HepG2 (cell line): ENCODE measurements around the gene TNRC18. TPM values are rescaled to one million over a fixed set of nuclear protein-coding genes. Genes with fewer than 3 reads are reported as not detected.

Experiments used
- ATAC-seq: fragments of 200-7000 bp; cut with Tn5 transposase; 3 replicates; pipeline ENCODE4 v1.9.1; 2020; ENCODE audit warnings: mild to moderate bottlenecking, moderate library complexity
- BruUV-seq: library from RNA; stranded (reverse); fragments of 400-500 nt; replicated peaks from 2 replicates; lab custom pipeline; 2021; lab: Mats Ljungman, UMichigan
- CTCF ChIA-PET: fragments of 300-600 bp; formaldehyde crosslinking; extraction: SDS; loops from one replicate; lab custom pipeline; 2021; ENCODE audit warnings: low total read pairs, inconsistent platforms, low intra/inter-chr PET ratio; lab: Yijun Ruan, JAX
- POLR2A ChIA-PET: fragments of 350-600 bp; sonication (Branson Sonifier 250); formaldehyde crosslinking; loops from one replicate; lab custom pipeline; 2020; ENCODE audit warnings: antibody characterized with exemption, inconsistent platforms; lab: Yijun Ruan, JAX
- DNase-seq: peaks from one replicate; pipeline ENCODE4 v3.0.0-alpha.2; 2015; ENCODE audit warnings: low spot score
- FAIRE-seq: peaks from 3 replicates; lab custom pipeline; 2011; peaks lifted over from hg19 to GRCh38; lab: Jason Lieb, UNC
- H2AFZ ChIP-seq: one replicate; pipeline ENCODE4 v1.6.1; 2011; ENCODE audit warnings: low read length, inconsistent platforms
- H3K27ac ChIP-seq: fragments of 300-600 bp; 3 replicates; pipeline ENCODE4 v1.8.0; 2011; ENCODE audit warnings: mixed run types, mild to moderate bottlenecking, mixed read lengths, low read length, inconsistent platforms; ENCODE audit not compliant: insufficient read depth; ENCODE audit errors: extremely low read length
- H3K27me3 ChIP-seq, 2 experiments: fragments of 200-600 bp in 1 of 2; 2 replicates in 1 of 2; 3 replicates in 1 of 2; pipeline versions ENCODE4 v1.6.0 to v1.8.0; 2011; ENCODE audit warnings: low read length in 2 of 2, mild to moderate bottlenecking in 2 of 2, moderate library complexity in 2 of 2, inconsistent platforms in 1 of 2; ENCODE audit not compliant: insufficient read depth in 2 of 2, control insufficient read depth in 1 of 2
- H3K36me3 ChIP-seq, 2 experiments: fragments of 200-600 bp in 1 of 2; replicated peaks in 1 of 2; 2 replicates in 1 of 2; 3 replicates in 1 of 2; pipeline versions ENCODE4 v1.5.1 to v1.8.0; 2011; ENCODE audit warnings: low read length in 2 of 2, inconsistent platforms in 1 of 2; ENCODE audit not compliant: insufficient read depth in 2 of 2, control insufficient read depth in 1 of 2
- H3K4me1 ChIP-seq: 2 replicates; pipeline ENCODE4 v1.5.1; 2012; ENCODE audit warnings: low read length, inconsistent platforms; ENCODE audit not compliant: insufficient read depth
- H3K4me2 ChIP-seq: 2 replicates; pipeline ENCODE4 v1.6.0; 2011; ENCODE audit warnings: low read depth, low read length, inconsistent platforms
- H3K4me3 ChIP-seq, 3 experiments: fragments of 200-600 bp in 1 of 3; sonication (generic), shearing (Covaris generic) in 1 of 3; replicated peaks in 1 of 3; 2 replicates each; pipeline ENCODE4 v1.5.1; 2011 to 2016; ENCODE audit warnings: low read length in 3 of 3, inconsistent platforms in 2 of 3, low read depth in 2 of 3, mild to moderate bottlenecking in 2 of 3, control low read depth in 1 of 3, mixed read lengths in 1 of 3; ENCODE audit not compliant: insufficient read depth in 1 of 3
- H3K79me2 ChIP-seq: one replicate; pipeline ENCODE4 v1.6.1; 2011; ENCODE audit warnings: low read length, inconsistent platforms; ENCODE audit not compliant: insufficient read depth
- H3K9ac ChIP-seq: 2 replicates; pipeline ENCODE4 v1.6.0; 2011; ENCODE audit warnings: mild to moderate bottlenecking, low read depth, low read length, inconsistent platforms; ENCODE audit not compliant: insufficient read depth
- H3K9me3 ChIP-seq: 2 replicates; pipeline ENCODE4 v1.5.1; 2012; ENCODE audit warnings: mild to moderate bottlenecking, low read length
- H4K20me1 ChIP-seq: 2 replicates; pipeline ENCODE4 v1.6.0; 2011; ENCODE audit warnings: inconsistent platforms, mild to moderate bottlenecking, low read length, moderate library complexity; ENCODE audit not compliant: insufficient read depth
- AGO2 ChIP-seq: fragments of 200-400 bp; formaldehyde crosslinking; optimal IDR thresholded peaks from 2 replicates; pipeline ENCODE3; 2017; ENCODE audit warnings: mild to moderate bottlenecking, low read depth, low read length, moderate library complexity
- ATF7-NPFF ChIP-seq: sonication (generic); formaldehyde crosslinking; IDR thresholded peaks from 2 replicates; pipeline ENCODE4 v1.8.1; 2023; ENCODE audit warnings: mild to moderate bottlenecking, low read depth, missing genetic modification reagents, moderate library complexity
- CBFB ChIP-seq: sonication (generic); formaldehyde crosslinking; IDR thresholded peaks from 2 replicates; pipeline ENCODE4 v1.4.0; 2020; ENCODE audit warnings: missing genetic modification reagents
- FOXK2 ChIP-seq: fragments of 450-650 bp; IDR thresholded peaks from 2 replicates; pipeline ENCODE4 v1.6.1; 2016
- GTF2F1 ChIP-seq: fragments of 150-350 bp; IDR thresholded peaks from 2 replicates; pipeline ENCODE4 v1.6.1; 2014; ENCODE audit warnings: low read length
- MIXL1 ChIP-seq: IDR thresholded peaks from 2 replicates; pipeline ENCODE4 v1.6.1; 2016
- RBFOX2 ChIP-seq: fragments of 200-400 bp; formaldehyde crosslinking; IDR thresholded peaks from 2 replicates; pipeline ENCODE4 v1.6.1; 2017; ENCODE audit warnings: low read depth, mild to moderate bottlenecking, low read length
- RBM22 ChIP-seq: fragments of 200-400 bp; formaldehyde crosslinking; optimal IDR thresholded peaks from 2 replicates; pipeline ENCODE3; 2017; ENCODE audit warnings: mild to moderate bottlenecking, low read length, moderate library complexity
- ZNF24 ChIP-seq: fragments of 450-650 bp; IDR thresholded peaks from 2 replicates; pipeline ENCODE4 v1.6.1; 2017; ENCODE audit warnings: antibody characterized with exemption, mild to moderate bottlenecking
- ZNF646 ChIP-seq: sonication (generic); formaldehyde crosslinking; IDR thresholded peaks from 2 replicates; pipeline ENCODE4 v1.9.0; 2021; ENCODE audit warnings: mild to moderate bottlenecking, missing genetic modification reagents
- WGBS: methylation state at CpG from one replicate; pipeline ENCODE4 v1.1.6; 2017; ENCODE audit warnings: low lambda C conversion rate; 5-methylcytosine and 5-hydroxymethylcytosine counted together
- in situ Hi-C: cut with HindIII; loops from 2 replicates; pipeline ENCODE4 v1.10.0; 2017; ENCODE audit warnings: low pct_unique_long_range_greater_than_20kb; ENCODE audit not compliant: extremely low pct_ligation_motif_present
- intact Hi-C: fragments of 100-400 bp; cut with micrococcal nuclease; formaldehyde crosslinking; loops from one replicate; pipeline ENCODE4 v1.10.0; 2022; ENCODE audit not compliant: unreplicated experiment
- polyA plus RNA-seq, 8 experiments: library from polyadenylated mRNA; depleted of rRNA in 3 of 8; stranded (reverse) in 7 of 8; unstranded in 1 of 8; fragments of >200 nt; fragmentation: Illumina TruSeq in 4 of 8; extraction: Trizol in 4 of 8; gene quantifications; 2 replicates each; pipeline versions ENCODE4 v1.2.1 to v1.2.3, GENCODE V29; 2011 to 2016; ENCODE audit warnings: low read depth in 4 of 8, missing spikeins in 1 of 8, mixed read lengths in 1 of 8; ENCODE audit not compliant: insufficient read depth in 1 of 8
- total RNA-seq, 5 experiments: library from RNA; depleted of rRNA; stranded (reverse); fragments of >200 nt; fragmentation: Illumina TruSeq; extraction: Trizol; gene quantifications; 2 replicates each; pipeline ENCODE4 v1.2.3, GENCODE V29; 2016; ENCODE audit warnings: low read depth in 1 of 5
- TF ChIP-seq, protein P1 (sequence below): sonication (generic); formaldehyde crosslinking; IDR thresholded peaks from 2 replicates; pipeline ENCODE4 v1.5.1; 2020; ENCODE audit warnings: mild to moderate bottlenecking, missing genetic modification reagents, borderline replicate concordance
- TF ChIP-seq, protein P2 (sequence below): sonication (generic); formaldehyde crosslinking; IDR thresholded peaks from 2 replicates; pipeline ENCODE4 v1.4.0; 2020; ENCODE audit warnings: missing genetic modification reagents, low read depth, mild to moderate bottlenecking, borderline replicate concordance

The TNRC18 gene
- total and polyA plus RNA-seq, 2 of the 13 experiments (the other 11 are each of a cell fraction or from before 2014, with no cell fraction given), result 11.7 to 17.4 TPM

GRCh38 chr7:5382281-5382892, 41.2 kb downstream of the TNRC18 start:
- H4K20me1 ChIP-seq, result peaks cover 69% of the 10 kb centered on the region; the same call in 1 of the 2 replicates
- intact Hi-C loops (no loop called here), in situ Hi-C loops (no loop called here)
- no peak overlapping the region for H2AFZ ChIP-seq
- DNase-seq, result no peak
- H3K9me3 ChIP-seq, result no peaks in the 10 kb centered on the region
- no peak for FAIRE-seq
- peaks cover 23 to 33% of the 10 kb centered on the region in 2 experiments; a peak in 4 of 5 replicates for H3K36me3 ChIP-seq
- H3K27me3 ChIP-seq, result no peaks in the 10 kb centered on the region
- no peak for ATAC-seq
- no peak overlapping the region for H3K27ac ChIP-seq
- WGBS, result 98% methylated on average over 7 of the region's 20 CpGs
- H3K79me2 ChIP-seq, result peaks cover 52% of the 10 kb centered on the region
- peaks cover 10% of the 10 kb centered on the region; the same call in 1 of the 2 replicates for H3K4me1 ChIP-seq
- no TSS peak for BruUV-seq
- H3K4me2 ChIP-seq, result no peak overlapping the region
- no peak overlapping the region for H3K9ac ChIP-seq
- CTCF ChIA-PET, result no interaction called here
- POLR2A ChIA-PET, result interaction anchor here (1.3 kb wide), 1 partner anchor 22 kb away, joined by 3 read pairs; no protein-coding TSS in a partner anchor
- no peak overlapping the region for H3K4me3 ChIP-seq
- TF ChIP-seq ZNF646 (CRISPR knock-in tag) (no peak), AGO2 (peak; percentile 93), MIXL1 (CRISPR knock-in tag) (no peak), RBM22 (peak; percentile 75), RBFOX2 (peak; percentile 62), ATF7-NPFF (no peak), FOXK2 (no peak), CBFB (CRISPR knock-in tag) (no peak), GTF2F1 (no peak), ZNF24 (no peak)
- TF ChIP-seq, protein P1, sequence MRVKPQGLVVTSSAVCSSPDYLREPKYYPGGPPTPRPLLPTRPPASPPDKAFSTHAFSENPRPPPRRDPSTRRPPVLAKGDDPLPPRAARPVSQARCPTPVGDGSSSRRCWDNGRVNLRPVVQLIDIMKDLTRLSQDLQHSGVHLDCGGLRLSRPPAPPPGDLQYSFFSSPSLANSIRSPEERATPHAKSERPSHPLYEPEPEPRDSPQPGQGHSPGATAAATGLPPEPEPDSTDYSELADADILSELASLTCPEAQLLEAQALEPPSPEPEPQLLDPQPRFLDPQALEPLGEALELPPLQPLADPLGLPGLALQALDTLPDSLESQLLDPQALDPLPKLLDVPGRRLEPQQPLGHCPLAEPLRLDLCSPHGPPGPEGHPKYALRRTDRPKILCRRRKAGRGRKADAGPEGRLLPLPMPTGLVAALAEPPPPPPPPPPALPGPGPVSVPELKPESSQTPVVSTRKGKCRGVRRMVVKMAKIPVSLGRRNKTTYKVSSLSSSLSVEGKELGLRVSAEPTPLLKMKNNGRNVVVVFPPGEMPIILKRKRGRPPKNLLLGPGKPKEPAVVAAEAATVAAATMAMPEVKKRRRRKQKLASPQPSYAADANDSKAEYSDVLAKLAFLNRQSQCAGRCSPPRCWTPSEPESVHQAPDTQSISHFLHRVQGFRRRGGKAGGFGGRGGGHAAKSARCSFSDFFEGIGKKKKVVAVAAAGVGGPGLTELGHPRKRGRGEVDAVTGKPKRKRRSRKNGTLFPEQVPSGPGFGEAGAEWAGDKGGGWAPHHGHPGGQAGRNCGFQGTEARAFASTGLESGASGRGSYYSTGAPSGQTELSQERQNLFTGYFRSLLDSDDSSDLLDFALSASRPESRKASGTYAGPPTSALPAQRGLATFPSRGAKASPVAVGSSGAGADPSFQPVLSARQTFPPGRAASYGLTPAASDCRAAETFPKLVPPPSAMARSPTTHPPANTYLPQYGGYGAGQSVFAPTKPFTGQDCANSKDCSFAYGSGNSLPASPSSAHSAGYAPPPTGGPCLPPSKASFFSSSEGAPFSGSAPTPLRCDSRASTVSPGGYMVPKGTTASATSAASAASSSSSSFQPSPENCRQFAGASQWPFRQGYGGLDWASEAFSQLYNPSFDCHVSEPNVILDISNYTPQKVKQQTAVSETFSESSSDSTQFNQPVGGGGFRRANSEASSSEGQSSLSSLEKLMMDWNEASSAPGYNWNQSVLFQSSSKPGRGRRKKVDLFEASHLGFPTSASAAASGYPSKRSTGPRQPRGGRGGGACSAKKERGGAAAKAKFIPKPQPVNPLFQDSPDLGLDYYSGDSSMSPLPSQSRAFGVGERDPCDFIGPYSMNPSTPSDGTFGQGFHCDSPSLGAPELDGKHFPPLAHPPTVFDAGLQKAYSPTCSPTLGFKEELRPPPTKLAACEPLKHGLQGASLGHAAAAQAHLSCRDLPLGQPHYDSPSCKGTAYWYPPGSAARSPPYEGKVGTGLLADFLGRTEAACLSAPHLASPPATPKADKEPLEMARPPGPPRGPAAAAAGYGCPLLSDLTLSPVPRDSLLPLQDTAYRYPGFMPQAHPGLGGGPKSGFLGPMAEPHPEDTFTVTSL (CRISPR knock-in tag), result no peak
- TF ChIP-seq, protein P2, sequence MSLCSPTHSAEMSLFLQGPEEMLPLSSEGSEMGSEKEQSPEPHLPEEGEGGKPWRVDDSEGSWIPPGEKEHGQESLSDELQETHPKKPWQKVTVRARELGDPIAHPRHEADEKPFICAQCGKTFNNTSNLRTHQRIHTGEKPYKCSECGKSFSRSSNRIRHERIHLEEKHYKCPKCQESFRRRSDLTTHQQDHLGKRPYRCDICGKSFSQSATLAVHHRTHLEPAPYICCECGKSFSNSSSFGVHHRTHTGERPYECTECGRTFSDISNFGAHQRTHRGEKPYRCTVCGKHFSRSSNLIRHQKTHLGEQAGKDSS (CRISPR knock-in tag), result no peak
